Measurements from ENCODE around the gene PSRC1.

The PSRC1 gene

DNA sequence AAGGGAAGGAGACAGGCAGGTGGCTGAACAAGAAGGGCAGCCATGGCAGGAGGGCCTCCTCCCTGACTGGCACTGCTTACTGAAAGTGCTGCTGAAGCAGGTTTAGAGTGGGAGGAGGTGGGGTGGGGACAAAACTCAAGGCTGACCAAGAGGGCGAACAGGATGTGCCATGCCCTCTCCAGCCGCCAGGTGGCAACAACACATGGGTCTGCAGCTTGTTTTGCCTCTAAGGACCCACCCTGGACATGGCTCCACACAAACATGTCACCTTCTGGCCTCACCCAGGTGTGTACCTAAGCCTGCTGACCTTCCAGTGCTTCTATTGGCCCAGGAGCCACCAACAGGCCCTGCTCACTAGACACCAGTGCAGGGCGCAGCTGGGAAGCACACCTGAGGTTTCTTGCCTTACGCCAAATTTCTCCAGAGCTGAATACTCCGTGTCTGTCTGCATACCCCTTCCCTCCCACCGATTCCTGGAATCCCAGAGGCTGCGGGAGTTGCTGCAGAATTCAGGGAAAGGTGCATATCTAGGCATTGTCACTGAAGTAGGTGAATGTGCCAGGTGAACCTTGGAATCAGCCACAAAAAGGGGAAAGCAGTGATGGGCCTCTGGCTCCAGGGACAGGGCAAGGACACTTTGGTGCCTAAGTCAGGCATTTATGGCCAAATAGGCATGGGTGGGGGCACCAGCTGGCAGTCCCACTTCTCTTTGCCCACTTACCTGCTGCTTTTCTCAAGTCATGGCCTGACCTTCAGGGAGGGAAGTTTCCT lies 5.3 kb downstream of the PSRC1 start:
- no peaks in the 10 kb centered on the region for H3K9me3 ChIP-seq (ENCODE audit: control insufficient read depth, low read length)
- H3K27me3 ChIP-seq (replicated peaks; ENCODE audit: control insufficient read depth, insufficient read depth, low read length), result no peaks in the 10 kb centered on the region
- peak; percentile 78 for DNase-seq (ENCODE audit: low read depth)
- no peak overlapping the region for H3K4me3 ChIP-seq (ENCODE audit: low read length)
- H3K4me1 ChIP-seq (ENCODE audit: control insufficient read depth, insufficient read depth, low read length), result peaks cover 26% of the 10 kb centered on the region
- no peak overlapping the region for H3K9ac ChIP-seq (ENCODE audit: low read length)
- H3K36me3 ChIP-seq (ENCODE audit: control insufficient read depth, insufficient read depth, low read length, severe bottlenecking), result no peaks in the 10 kb centered on the region

DNA sequence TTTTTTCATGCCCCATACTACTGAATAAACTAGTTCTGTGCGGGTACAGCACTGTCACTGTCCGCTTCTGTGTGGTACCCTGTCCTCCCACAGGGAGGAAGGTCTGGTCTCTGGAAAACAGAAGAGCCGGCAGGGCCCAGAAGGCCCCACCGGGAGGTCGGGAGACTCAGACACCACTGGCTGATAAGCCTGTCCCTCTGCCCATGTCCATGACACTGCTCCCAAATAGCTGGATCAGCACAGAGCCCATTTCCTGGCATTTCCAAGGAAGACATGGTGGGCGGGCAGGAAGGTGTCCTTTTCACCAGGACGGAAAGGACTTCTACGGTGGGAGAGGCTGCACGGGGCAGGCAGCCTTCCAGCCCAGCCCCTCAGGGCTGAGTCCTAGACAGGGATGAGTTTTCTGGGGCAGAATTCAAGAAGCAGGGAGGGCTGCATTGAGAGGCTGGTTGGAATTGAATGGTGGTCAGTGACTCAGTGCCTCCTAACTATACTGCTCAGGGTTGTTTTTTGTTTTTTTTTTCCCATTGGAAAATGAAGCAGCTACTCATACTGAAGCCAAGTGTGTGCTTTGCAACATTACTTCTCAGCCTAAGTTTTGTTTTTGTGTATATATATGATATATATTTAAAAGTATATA lies 7.1 kb downstream of the PSRC1 start:
- Histone ChIP-seq H3K36me3 (ENCODE audit: control insufficient read depth, insufficient read depth, low read length, severe bottlenecking) (no peaks in the 10 kb centered on the region), H3K9me3 (ENCODE audit: control insufficient read depth, low read length) (no peaks in the 10 kb centered on the region), H3K4me3 (ENCODE audit: low read length) (no peak overlapping the region), H3K9ac (ENCODE audit: low read length) (no peak overlapping the region), H3K27me3 (replicated peaks; ENCODE audit: control insufficient read depth, insufficient read depth, low read length) (no peaks in the 10 kb centered on the region), H3K4me1 (ENCODE audit: control insufficient read depth, insufficient read depth, low read length) (peaks cover 13% of the 10 kb centered on the region)
- DNase-seq (ENCODE audit: low read depth), result peak; percentile 25

DNA sequence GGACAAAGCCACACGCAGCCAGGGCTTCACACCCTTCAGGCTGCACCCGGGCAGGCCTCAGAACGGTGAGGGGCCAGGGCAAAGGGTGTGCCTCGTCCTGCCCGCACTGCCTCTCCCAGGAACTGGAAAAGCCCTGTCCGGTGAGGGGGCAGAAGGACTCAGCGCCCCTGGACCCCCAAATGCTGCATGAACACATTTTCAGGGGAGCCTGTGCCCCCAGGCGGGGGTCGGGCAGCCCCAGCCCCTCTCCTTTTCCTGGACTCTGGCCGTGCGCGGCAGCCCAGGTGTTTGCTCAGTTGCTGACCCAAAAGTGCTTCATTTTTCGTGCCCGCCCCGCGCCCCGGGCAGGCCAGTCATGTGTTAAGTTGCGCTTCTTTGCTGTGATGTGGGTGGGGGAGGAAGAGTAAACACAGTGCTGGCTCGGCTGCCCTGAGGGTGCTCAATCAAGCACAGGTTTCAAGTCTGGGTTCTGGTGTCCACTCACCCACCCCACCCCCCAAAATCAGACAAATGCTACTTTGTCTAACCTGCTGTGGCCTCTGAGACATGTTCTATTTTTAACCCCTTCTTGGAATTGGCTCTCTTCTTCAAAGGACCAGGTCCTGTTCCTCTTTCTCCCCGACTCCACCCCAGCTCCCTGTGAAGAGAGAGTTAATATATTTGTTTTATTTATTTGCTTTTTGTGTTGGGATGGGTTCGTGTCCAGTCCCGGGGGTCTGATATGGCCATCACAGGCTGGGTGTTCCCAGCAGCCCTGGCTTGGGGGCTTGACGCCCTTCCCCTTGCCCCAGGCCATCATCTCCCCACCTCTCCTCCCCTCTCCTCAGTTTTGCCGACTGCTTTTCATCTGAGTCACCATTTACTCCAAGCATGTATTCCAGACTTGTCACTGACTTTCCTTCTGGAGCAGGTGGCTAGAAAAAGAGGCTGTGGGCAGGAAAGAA lies 8.1 kb downstream of the PSRC1 start:
- Histone ChIP-seq H3K9me3 (ENCODE audit: control insufficient read depth, low read length) (no peaks in the 10 kb centered on the region), H3K9ac (ENCODE audit: low read length) (no peak overlapping the region), H3K4me1 (ENCODE audit: control insufficient read depth, insufficient read depth, low read length) (peaks cover 13% of the 10 kb centered on the region), H3K27me3 (replicated peaks; ENCODE audit: control insufficient read depth, insufficient read depth, low read length) (no peaks in the 10 kb centered on the region), H3K4me3 (ENCODE audit: low read length) (no peak overlapping the region), H3K36me3 (ENCODE audit: control insufficient read depth, insufficient read depth, low read length, severe bottlenecking) (no peaks in the 10 kb centered on the region)
- DNase-seq (ENCODE audit: low read depth), result peak; percentile 69

DNA sequence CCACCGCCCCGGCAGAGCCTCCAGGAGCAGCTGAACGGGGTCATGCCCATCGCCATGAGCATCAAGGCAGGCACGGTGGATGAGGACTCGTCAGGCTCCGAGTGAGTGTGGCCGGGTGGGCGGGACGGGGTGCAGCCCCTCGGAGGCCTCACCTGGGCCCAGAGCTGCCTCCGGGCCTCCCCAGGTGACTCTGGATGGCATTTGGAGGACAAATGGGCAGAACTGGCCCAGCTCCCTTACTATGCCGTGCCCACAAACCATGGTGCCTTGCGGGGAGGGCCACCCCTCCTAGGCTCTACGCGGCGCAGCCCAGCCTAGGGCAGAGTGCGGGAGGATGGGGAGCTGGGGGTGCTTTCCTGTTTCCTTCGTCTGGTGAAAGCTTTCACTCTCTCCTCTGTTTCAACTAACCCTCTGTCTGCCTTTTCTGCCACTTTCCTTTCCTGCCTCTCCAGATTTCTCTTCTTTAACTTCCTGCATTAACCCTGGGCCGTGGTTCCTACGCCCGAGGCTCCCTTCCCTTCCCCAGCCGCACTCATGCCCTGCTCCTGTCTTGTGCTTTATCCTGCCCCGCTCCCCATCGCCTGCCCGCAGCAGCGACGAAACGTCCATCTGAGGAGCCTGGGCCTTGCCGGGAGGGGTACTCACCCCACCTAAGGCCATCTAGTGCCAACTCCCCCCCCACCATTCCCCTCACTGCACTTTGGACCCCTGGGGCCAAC lies 9.2 kb downstream of the PSRC1 start:
- Histone ChIP-seq H3K27me3 (replicated peaks; ENCODE audit: control insufficient read depth, insufficient read depth, low read length) (no peaks in the 10 kb centered on the region), H3K9ac (ENCODE audit: low read length) (no peak overlapping the region), H3K36me3 (ENCODE audit: control insufficient read depth, insufficient read depth, low read length, severe bottlenecking) (no peaks in the 10 kb centered on the region), H3K9me3 (ENCODE audit: control insufficient read depth, low read length) (no peaks in the 10 kb centered on the region), H3K4me3 (ENCODE audit: low read length) (no peak overlapping the region), H3K4me1 (ENCODE audit: control insufficient read depth, insufficient read depth, low read length) (peaks cover 13% of the 10 kb centered on the region)
- no peak for DNase-seq (ENCODE audit: low read depth)

DNA sequence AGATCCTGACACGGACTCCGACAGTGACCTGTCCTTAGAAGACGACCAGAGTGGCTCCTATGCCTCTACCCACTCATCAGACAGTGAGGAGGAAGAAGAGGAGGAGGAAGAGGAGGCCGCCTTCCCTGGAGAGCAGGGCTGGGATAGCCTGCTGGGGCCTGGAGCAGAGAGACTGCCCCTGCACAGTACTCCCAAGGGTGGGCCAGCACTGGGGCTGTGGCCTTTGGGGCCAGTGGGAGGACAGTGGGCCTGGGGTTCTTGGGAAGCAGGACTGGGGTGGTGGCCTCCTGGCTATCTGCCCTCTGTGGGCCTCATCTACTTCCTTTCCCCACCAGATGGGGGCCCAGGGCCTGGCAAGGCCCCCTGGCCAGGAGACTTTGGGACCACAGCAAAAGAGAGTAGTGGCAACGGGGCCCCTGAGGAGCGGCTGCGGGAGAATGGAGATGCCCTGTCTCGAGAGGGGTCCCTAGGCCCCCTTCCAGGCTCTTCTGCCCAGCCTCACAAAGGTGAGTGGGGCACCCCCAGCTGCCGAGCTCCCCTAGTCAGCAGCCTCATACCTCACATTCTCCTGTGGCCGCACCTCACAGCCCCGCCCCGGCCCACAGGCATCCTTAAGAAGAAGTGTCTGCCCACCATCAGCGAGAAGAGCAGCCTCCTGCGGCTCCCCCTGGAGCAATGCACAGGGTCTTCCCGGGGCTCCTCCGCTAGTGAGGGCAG lies 10.0 kb downstream of the PSRC1 start:
- Histone ChIP-seq H3K9me3 (ENCODE audit: control insufficient read depth, low read length) (no peaks in the 10 kb centered on the region), H3K4me3 (ENCODE audit: low read length) (no peak overlapping the region), H3K4me1 (ENCODE audit: control insufficient read depth, insufficient read depth, low read length) (peaks cover 13% of the 10 kb centered on the region), H3K27me3 (replicated peaks; ENCODE audit: control insufficient read depth, insufficient read depth, low read length) (no peaks in the 10 kb centered on the region), H3K9ac (ENCODE audit: low read length) (no peak overlapping the region), H3K36me3 (ENCODE audit: control insufficient read depth, insufficient read depth, low read length, severe bottlenecking) (no peaks in the 10 kb centered on the region)
- no peak for DNase-seq (ENCODE audit: low read depth)

DNA sequence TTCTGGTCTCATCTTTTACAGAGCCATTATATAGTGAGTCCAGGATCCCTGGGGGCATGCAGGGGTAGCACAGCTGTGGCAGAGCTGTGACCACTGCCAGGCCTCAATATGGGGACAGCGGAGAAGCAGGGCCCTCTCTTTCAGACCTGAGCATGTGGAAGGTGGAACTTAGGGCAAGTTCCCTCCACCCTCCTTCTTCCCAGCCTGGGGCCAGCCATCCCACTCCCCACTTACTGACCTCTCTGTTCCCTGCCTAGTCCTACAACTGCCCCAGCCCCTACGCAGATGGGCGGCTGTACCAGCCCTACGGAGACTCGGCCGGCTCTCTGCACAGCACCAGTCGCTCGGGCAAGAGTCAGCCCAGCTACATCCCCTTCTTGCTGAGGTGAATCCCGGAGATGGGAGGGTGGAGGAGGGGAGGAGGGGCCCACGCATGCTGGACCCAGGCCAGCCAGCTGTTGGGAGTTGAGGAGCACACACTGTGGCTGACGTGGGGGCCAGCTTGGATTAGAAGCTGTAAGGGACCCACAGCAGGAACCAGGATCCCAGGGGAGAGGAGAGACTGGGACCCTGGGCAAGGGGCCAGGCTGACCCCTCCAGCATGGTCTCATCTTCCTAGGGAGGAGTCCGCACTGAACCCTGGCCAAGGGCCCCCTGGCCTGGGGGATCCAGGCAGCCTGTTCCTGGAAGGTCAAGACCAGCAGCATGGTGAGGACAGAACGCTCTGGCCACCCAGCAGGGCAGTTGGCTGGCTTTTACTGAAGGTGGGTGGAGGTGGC lies 10.7 kb downstream of the PSRC1 start:
- Histone ChIP-seq H3K4me1 (ENCODE audit: control insufficient read depth, insufficient read depth, low read length) (peaks cover 11% of the 10 kb centered on the region), H3K27me3 (replicated peaks; ENCODE audit: control insufficient read depth, insufficient read depth, low read length) (no peaks in the 10 kb centered on the region), H3K9me3 (ENCODE audit: control insufficient read depth, low read length) (no peaks in the 10 kb centered on the region), H3K9ac (ENCODE audit: low read length) (no peak overlapping the region), H3K4me3 (ENCODE audit: low read length) (no peak overlapping the region), H3K36me3 (ENCODE audit: control insufficient read depth, insufficient read depth, low read length, severe bottlenecking) (no peaks in the 10 kb centered on the region)
- DNase-seq (ENCODE audit: low read depth), result no peak

DNA sequence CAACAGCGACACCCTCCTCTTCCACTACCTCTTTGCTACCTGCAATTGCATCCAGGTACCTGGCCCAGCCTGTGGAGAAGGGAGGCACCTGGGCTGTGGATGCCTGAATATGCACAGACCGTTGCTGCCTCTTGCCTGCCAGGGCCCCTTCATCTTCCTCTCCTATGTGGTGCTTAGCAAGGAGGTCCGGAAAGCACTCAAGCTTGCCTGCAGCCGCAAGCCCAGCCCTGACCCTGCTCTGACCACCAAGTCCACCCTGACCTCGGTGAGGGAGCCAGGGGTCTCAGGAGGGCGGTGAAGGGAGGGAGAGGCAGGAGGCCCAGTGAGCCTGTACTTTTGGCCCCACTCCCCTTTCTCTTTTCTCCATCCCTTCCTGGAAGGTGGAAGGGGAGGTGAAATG lies 11.5 kb downstream of the PSRC1 start:
- Histone ChIP-seq H3K27me3 (replicated peaks; ENCODE audit: control insufficient read depth, insufficient read depth, low read length) (no peaks in the 10 kb centered on the region), H3K36me3 (ENCODE audit: control insufficient read depth, insufficient read depth, low read length, severe bottlenecking) (no peaks in the 10 kb centered on the region), H3K9ac (ENCODE audit: low read length) (no peak overlapping the region), H3K9me3 (ENCODE audit: control insufficient read depth, low read length) (no peaks in the 10 kb centered on the region), H3K4me3 (ENCODE audit: low read length) (no peak overlapping the region), H3K4me1 (ENCODE audit: control insufficient read depth, insufficient read depth, low read length) (peaks cover 12% of the 10 kb centered on the region)
- DNase-seq (ENCODE audit: low read depth), result no peak

DNA sequence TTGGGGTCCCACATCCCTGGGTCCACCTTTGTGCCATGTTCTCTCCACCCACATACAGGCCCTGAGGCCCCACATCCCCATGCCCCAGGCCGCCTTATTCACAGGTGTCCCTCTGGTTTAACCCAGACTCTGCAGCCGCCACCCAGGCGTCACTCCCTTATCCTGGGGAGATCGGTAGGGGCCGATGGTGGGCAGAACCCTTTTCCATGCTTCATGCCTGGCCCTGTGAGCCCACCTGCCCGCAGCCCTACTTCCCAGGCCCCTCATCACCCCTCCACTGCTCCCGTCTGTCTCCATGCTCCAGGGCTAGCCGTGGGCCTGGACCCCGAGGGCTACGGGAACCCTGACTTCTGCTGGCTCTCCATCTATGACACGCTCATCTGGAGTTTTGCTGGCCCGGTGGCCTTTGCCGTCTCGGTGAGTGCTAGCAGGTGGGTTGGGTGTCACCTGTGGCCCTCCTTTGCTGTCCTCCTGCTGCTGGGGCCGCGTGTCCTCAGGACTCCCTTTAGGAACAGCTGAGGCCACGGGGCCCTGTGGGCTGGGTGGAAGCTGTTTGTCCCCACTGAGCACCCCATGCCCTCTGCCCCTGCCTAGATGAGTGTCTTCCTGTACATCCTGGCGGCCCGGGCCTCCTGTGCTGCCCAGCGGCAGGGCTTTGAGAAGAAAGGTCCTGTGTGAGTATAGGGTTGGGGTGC lies 12.2 kb downstream of the PSRC1 start:
- Histone ChIP-seq H3K9ac (ENCODE audit: low read length) (no peak overlapping the region), H3K27me3 (replicated peaks; ENCODE audit: control insufficient read depth, insufficient read depth, low read length) (no peaks in the 10 kb centered on the region), H3K4me1 (ENCODE audit: control insufficient read depth, insufficient read depth, low read length) (peaks cover 10% of the 10 kb centered on the region), H3K9me3 (ENCODE audit: control insufficient read depth, low read length) (no peaks in the 10 kb centered on the region), H3K4me3 (ENCODE audit: low read length) (no peak overlapping the region), H3K36me3 (ENCODE audit: control insufficient read depth, insufficient read depth, low read length, severe bottlenecking) (no peaks in the 10 kb centered on the region)
- no peak for DNase-seq (ENCODE audit: low read depth)

DNA sequence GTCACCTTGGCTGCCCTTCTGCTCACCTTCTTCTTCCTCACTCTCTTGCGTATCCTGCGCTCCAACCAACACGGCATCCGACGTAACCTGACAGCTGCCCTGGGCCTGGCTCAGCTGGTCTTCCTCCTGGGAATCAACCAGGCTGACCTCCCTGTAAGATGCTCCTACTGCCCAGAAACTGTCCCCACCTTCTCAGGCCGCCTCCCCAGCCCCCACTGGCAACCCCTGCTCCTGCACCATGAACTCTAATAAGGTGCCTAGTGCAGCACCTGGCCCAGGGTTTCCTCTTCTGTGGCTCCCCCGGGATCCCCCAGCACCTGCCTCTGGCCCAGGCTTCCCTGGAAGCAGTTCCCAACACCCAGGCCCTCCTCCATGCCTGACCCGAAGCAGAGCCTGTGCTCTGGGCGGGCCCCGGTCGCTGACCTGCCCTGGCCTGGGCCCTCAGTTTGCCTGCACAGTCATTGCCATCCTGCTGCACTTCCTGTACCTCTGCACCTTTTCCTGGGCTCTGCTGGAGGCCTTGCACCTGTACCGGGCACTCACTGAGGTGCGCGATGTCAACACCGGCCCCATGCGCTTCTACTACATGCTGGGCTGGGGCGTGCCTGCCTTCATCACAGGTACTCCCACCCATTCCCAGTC lies 12.8 kb downstream of the PSRC1 start:
- H3K36me3 ChIP-seq (ENCODE audit: control insufficient read depth, insufficient read depth, low read length, severe bottlenecking), result no peaks in the 10 kb centered on the region
- peaks cover 5% of the 10 kb centered on the region for H3K4me1 ChIP-seq (ENCODE audit: control insufficient read depth, insufficient read depth, low read length)
- no peak overlapping the region for H3K9ac ChIP-seq (ENCODE audit: low read length)
- DNase-seq (ENCODE audit: low read depth), result no peak
- no peak overlapping the region for H3K4me3 ChIP-seq (ENCODE audit: low read length)
- no peaks in the 10 kb centered on the region for H3K9me3 ChIP-seq (ENCODE audit: control insufficient read depth, low read length)
- H3K27me3 ChIP-seq (replicated peaks; ENCODE audit: control insufficient read depth, insufficient read depth, low read length), result no peaks in the 10 kb centered on the region

All from adipocyte (in vitro differentiated cells).